GM23338 (cell line): ENCODE results near the gene KRTAP12-2. TPM values are rescaled to one million over a fixed set of nuclear protein-coding genes. Genes with fewer than 3 reads are reported as not detected.

Source experiments
- CREB1 ChIP-seq: fragments of 250-450 bp; sonication (Bioruptor Pico); IDR thresholded peaks from 2 replicates; pipeline ENCODE4 v1.5.0; 2020; ENCODE audit warnings: low read depth, mild to moderate bottlenecking, moderate library complexity
- ETS1 ChIP-seq: IDR thresholded peaks from 2 replicates; pipeline ENCODE4 v1.6.1; 2016; ENCODE audit warnings: antibody characterized with exemption
- EZH2phosphoT487 ChIP-seq: fragments of 200-600 bp; sonication (generic); IDR thresholded peaks from one replicate; pipeline ENCODE4 v1.8.1; 2018; ENCODE audit warnings: antibody characterized with exemption; ENCODE audit not compliant: unreplicated experiment
- POLR2AphosphoS5 ChIP-seq: IDR thresholded peaks from 2 replicates; pipeline ENCODE4 v1.6.1; 2016; ENCODE audit warnings: antibody characterized with exemption, low read depth
- ZNF331 ChIP-seq: fragments of 250-450 bp; sonication (Bioruptor Pico); IDR thresholded peaks from 2 replicates; pipeline ENCODE4 v1.5.0; 2020; ENCODE audit warnings: low read depth, mild to moderate bottlenecking, moderate library complexity
- ZNF462 ChIP-seq: fragments of 250-450 bp; sonication (Bioruptor Pico); IDR thresholded peaks from 2 replicates; pipeline ENCODE4 v1.5.0; 2020; ENCODE audit warnings: mild to moderate bottlenecking, moderate library complexity
- polyA plus RNA-seq: library from polyadenylated mRNA; unstranded; fragments of >200 nt; fragmentation: Nextera tagmentation; extraction: Ambion mirVana; gene quantifications from 2 replicates; pipeline ENCODE4 v1.2.1, GENCODE V29; 2016
- total RNA-seq: library from RNA; depleted of rRNA; stranded (reverse); fragments of >200 nt; shearing (Covaris generic); gene quantifications from 2 replicates; pipeline ENCODE4 v1.2.3, GENCODE V29; 2014
- TF ChIP-seq, protein P1 (sequence below), 2 experiments: fragments of 200-600 bp in 1 of 2; sonication (generic) in 1 of 2; conservative IDR thresholded peaks; 2 replicates each; pipeline versions ENCODE4 v1.5.1 to v1.6.1; 2016 to 2017; ENCODE audit warnings: antibody characterized with exemption in 2 of 2, low read depth in 2 of 2, mild to moderate bottlenecking in 2 of 2, moderate library complexity in 1 of 2
- TF ChIP-seq, protein P2 (sequence below): IDR thresholded peaks from one replicate; pipeline ENCODE4 v1.6.1; 2018; ENCODE audit warnings: antibody characterized with exemption; ENCODE audit not compliant: unreplicated experiment

Gene KRTAP12-2
- total and polyA plus RNA-seq, 2 experiments from 2014 or later, result not detected

- TF ChIP-seq ZNF462 (CRISPR knock-in tag) (no peak), CREB1 (CRISPR knock-in tag) (no peak), EZH2phosphoT487 (no peak), ZNF331 (CRISPR knock-in tag) (no peak), ETS1 (no peak), POLR2AphosphoS5 (no peak)
- TF ChIP-seq, protein P1, sequence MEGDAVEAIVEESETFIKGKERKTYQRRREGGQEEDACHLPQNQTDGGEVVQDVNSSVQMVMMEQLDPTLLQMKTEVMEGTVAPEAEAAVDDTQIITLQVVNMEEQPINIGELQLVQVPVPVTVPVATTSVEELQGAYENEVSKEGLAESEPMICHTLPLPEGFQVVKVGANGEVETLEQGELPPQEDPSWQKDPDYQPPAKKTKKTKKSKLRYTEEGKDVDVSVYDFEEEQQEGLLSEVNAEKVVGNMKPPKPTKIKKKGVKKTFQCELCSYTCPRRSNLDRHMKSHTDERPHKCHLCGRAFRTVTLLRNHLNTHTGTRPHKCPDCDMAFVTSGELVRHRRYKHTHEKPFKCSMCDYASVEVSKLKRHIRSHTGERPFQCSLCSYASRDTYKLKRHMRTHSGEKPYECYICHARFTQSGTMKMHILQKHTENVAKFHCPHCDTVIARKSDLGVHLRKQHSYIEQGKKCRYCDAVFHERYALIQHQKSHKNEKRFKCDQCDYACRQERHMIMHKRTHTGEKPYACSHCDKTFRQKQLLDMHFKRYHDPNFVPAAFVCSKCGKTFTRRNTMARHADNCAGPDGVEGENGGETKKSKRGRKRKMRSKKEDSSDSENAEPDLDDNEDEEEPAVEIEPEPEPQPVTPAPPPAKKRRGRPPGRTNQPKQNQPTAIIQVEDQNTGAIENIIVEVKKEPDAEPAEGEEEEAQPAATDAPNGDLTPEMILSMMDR (conservative IDR thresholded peaks at IDR 0.05; ENCODE audit: low read depth in 2 of 2), result no peak
- TF ChIP-seq, protein P2, sequence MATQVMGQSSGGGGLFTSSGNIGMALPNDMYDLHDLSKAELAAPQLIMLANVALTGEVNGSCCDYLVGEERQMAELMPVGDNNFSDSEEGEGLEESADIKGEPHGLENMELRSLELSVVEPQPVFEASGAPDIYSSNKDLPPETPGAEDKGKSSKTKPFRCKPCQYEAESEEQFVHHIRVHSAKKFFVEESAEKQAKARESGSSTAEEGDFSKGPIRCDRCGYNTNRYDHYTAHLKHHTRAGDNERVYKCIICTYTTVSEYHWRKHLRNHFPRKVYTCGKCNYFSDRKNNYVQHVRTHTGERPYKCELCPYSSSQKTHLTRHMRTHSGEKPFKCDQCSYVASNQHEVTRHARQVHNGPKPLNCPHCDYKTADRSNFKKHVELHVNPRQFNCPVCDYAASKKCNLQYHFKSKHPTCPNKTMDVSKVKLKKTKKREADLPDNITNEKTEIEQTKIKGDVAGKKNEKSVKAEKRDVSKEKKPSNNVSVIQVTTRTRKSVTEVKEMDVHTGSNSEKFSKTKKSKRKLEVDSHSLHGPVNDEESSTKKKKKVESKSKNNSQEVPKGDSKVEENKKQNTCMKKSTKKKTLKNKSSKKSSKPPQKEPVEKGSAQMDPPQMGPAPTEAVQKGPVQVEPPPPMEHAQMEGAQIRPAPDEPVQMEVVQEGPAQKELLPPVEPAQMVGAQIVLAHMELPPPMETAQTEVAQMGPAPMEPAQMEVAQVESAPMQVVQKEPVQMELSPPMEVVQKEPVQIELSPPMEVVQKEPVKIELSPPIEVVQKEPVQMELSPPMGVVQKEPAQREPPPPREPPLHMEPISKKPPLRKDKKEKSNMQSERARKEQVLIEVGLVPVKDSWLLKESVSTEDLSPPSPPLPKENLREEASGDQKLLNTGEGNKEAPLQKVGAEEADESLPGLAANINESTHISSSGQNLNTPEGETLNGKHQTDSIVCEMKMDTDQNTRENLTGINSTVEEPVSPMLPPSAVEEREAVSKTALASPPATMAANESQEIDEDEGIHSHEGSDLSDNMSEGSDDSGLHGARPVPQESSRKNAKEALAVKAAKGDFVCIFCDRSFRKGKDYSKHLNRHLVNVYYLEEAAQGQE, result no peak
Observed at GRCh38 chr21:44708866-44709425, 42.2 kb upstream of the KRTAP12-2 start (continued).
